ENCODE data around the gene IER3IP1. TPM values are rescaled to one million over a fixed set of nuclear protein-coding genes. Genes with fewer than 3 reads are reported as not detected.

IER3IP1 gene
- total and polyA plus RNA-seq, 2 of the 13 experiments (the other 11 are each of a cell fraction or from before 2014, with no cell fraction given) = 18.7 to 26.1 TPM

GRCh38 chr18:47150029-47150823, 25.9 kb downstream of the IER3IP1 start, which contains the start of gene HDHD2:
Gene HDHD2 (minus strand): TSS chr18:47150500. CDS start chr18:47136439, 14,061 bp downstream.
- in situ Hi-C loops (cut with HindIII; ENCODE audit: extremely low pct_ligation_motif_present, low pct_unique_long_range_greater_than_20kb) (no loop called here), intact Hi-C loops (cut with micrococcal nuclease; ENCODE audit: unreplicated experiment) (loop anchor here (1.0 kb wide), 1 partner anchor 25 kb away; no protein-coding TSS in a partner anchor)
- Histone ChIP-seq H3K4me1 (ENCODE audit: insufficient read depth, low read length) (peaks cover 33% of the 10 kb centered on the region), H3K4me2 (ENCODE audit: low read depth, low read length) (peak within 1 kb of the TSS; percentile 92), H2AFZ (ENCODE audit: low read length) (peak within 1 kb of the TSS; percentile 35), H3K27ac (ENCODE audit: extremely low read length, insufficient read depth, low read length) (peak within 1 kb of the TSS; percentile 81), H3K36me3 (replicated peaks in 1 of 2; ENCODE audit: control insufficient read depth in 1 of 2, insufficient read depth in 2 of 2, low read length in 2 of 2) (peaks cover 2 to 8% of the 10 kb centered on the region in 2 experiments; a peak in 3 of 5 replicates), H3K27me3 (ENCODE audit: control insufficient read depth in 1 of 2, insufficient read depth in 2 of 2, low read length in 2 of 2) (no peaks in the 10 kb centered on the region; a peak in 1 of 5 replicates), H3K9ac (ENCODE audit: insufficient read depth, low read depth, low read length) (peak within 1 kb of the TSS; percentile 92), H3K79me2 (ENCODE audit: insufficient read depth, low read length) (peaks cover 41% of the 10 kb centered on the region), H3K9me3 (ENCODE audit: low read length) (no peaks in the 10 kb centered on the region), H3K4me3 (replicated peaks in 1 of 3; ENCODE audit: insufficient read depth in 1 of 3, low read depth in 2 of 3, low read length in 3 of 3) (peak within 1 kb of the TSS; percentile 63 to 87 (median 75)), H4K20me1 (ENCODE audit: insufficient read depth, low read length) (no peaks in the 10 kb centered on the region)
- FAIRE-seq = no peak
- ChIA-PET CTCF (ENCODE audit: low intra/inter-chr PET ratio, low total read pairs) (no interaction called here), POLR2A (interaction anchor here (0.7 to 2.4 kb wide), 15 partner anchors 9 to 54 kb away, joined by 3 to 9 read pairs (median 3); no protein-coding TSS in a partner anchor)
- peak; percentile 58 for DNase-seq (ENCODE audit: low spot score)
- TSS peak; percentile 61 for BruUV-seq (replicated peaks)
- WGBS (ENCODE audit: low lambda C conversion rate) = under 1% methylated on average over 31 of the region's 70 CpGs
- ATAC-seq = peak; percentile 95
- TF ChIP-seq ZNF224 (CRISPR knock-in tag; IDR thresholded peaks at IDR 0.05) (0 out of 2 replicates have a peak, but pooled peaks have one; percentile 58), CBFB (CRISPR knock-in tag; IDR thresholded peaks at IDR 0.05) (peak; percentile 6; the same call in 1 of the 2 replicates), ZFP82 (CRISPR knock-in tag; IDR thresholded peaks at IDR 0.05; ENCODE audit: borderline replicate concordance) (peak; percentile 94; the same call in 1 of the 2 replicates), ZSCAN12 (CRISPR knock-in tag; IDR thresholded peaks at IDR 0.05) (no peak), ZNF34 (CRISPR knock-in tag; IDR thresholded peaks at IDR 0.05; ENCODE audit: borderline replicate concordance) (no peak), DNMT1 (CRISPR knock-in tag; IDR thresholded peaks at IDR 0.05) (peak; percentile 52; the same call in 1 of the 2 replicates), ZNF580 (CRISPR knock-in tag; IDR thresholded peaks at IDR 0.05; ENCODE audit: borderline replicate concordance, low read depth) (peak; percentile 80; the same call in 1 of the 2 replicates), SP1 (IDR thresholded peaks at IDR 0.05) (no peak), SP1 (CRISPR knock-in tag; IDR thresholded peaks at IDR 0.05) (peak; percentile 39; the same call in 1 of the 2 replicates), TAF1 (CRISPR knock-in tag; IDR thresholded peaks at IDR 0.05) (peak; percentile 92), PTBP1 (IDR thresholded peaks at IDR 0.05; ENCODE audit: low read depth, low read length, poor library complexity, severe bottlenecking) (no peak), ZNF318 (CRISPR knock-in tag; IDR thresholded peaks at IDR 0.05) (no peak), ZNF790 (CRISPR knock-in tag; IDR thresholded peaks at IDR 0.05; ENCODE audit: borderline replicate concordance) (peak; percentile 56; the same call in 1 of the 2 replicates), PHF5A (CRISPR knock-in tag; IDR thresholded peaks at IDR 0.05; ENCODE audit: low read depth, unreplicated experiment) (no peak), NR0B2 (CRISPR knock-in tag; IDR thresholded peaks at IDR 0.05) (peak; percentile 35; the same call in 1 of the 2 replicates)
